ENCODE results near the gene TEPSIN. TPM values are rescaled to one million over a fixed set of nuclear protein-coding genes. Genes with fewer than 3 reads are reported as not detected.

Gene TEPSIN
- total RNA-seq, 1 donor, result 17.7 TPM

DNA sequence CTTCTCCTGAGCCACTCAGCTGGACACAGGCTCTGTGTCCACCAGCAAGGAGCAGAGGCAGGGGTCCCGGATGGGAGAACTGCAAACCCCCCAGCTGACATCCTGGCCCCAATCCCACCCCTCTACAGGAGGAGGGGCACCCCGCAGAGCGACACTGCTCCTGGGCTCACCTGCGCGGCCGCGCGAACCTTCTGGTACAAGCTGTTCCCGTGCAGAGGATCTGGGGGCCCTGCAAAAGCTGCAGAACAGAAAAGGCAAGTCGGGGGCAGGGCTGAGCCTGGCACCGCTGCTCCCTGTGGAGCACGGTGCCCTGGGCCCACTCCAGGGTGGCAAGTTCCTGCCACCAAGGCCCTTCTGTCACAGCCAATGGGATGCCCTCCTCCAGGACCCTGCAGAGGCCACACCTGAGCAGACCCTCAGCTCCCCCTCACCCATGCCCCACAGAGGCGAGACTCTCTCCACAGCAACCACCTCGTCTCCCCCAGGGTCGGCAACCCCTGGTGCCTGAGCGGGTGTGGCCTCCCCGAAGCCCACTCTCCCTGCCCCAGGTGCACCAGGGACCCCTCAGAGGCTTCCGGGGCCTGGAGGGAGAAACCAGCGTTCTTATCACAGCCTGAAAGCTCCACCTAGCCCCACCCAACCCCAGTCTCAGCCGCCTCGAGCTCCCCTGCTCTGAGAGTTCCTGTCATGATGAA, 4.9 kb downstream of the TEPSIN start:
- TF ChIP-seq, protein P1, sequence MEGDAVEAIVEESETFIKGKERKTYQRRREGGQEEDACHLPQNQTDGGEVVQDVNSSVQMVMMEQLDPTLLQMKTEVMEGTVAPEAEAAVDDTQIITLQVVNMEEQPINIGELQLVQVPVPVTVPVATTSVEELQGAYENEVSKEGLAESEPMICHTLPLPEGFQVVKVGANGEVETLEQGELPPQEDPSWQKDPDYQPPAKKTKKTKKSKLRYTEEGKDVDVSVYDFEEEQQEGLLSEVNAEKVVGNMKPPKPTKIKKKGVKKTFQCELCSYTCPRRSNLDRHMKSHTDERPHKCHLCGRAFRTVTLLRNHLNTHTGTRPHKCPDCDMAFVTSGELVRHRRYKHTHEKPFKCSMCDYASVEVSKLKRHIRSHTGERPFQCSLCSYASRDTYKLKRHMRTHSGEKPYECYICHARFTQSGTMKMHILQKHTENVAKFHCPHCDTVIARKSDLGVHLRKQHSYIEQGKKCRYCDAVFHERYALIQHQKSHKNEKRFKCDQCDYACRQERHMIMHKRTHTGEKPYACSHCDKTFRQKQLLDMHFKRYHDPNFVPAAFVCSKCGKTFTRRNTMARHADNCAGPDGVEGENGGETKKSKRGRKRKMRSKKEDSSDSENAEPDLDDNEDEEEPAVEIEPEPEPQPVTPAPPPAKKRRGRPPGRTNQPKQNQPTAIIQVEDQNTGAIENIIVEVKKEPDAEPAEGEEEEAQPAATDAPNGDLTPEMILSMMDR (IDR thresholded peaks at IDR 0.05; ENCODE audit: insufficient read depth, low read depth, low read length), result no peak
- H3K4me3 ChIP-seq (ENCODE audit: low read depth, low read length), result no peak overlapping the region
- DNase-seq (ENCODE audit: low read depth), result no peak

DNA sequence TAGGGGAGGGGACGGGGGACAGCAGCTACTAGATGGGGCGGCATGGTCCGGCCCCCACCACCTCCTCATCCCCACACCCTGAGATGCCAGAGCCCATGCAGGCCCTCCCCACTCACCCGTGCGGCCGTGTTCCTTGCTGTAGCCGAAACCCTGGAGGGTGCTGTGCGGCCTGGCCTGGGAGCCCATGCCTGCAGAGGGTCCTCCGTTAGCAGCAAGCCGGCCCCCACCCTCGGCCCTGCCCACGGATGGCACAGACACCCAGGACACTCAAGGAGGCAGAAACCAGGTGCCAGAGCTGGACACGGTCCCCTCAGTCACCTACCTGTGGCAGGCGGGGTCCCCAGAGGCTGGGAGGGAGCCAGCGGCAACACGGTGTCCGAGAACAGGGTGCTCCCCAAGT, 5.5 kb downstream of the TEPSIN start:
- TF ChIP-seq, protein P1 (IDR thresholded peaks at IDR 0.05; ENCODE audit: insufficient read depth, low read depth, low read length), result no peak
- DNase-seq (ENCODE audit: low read depth), result no peak
- H3K4me3 ChIP-seq (ENCODE audit: low read depth, low read length), result no peak overlapping the region

DNA sequence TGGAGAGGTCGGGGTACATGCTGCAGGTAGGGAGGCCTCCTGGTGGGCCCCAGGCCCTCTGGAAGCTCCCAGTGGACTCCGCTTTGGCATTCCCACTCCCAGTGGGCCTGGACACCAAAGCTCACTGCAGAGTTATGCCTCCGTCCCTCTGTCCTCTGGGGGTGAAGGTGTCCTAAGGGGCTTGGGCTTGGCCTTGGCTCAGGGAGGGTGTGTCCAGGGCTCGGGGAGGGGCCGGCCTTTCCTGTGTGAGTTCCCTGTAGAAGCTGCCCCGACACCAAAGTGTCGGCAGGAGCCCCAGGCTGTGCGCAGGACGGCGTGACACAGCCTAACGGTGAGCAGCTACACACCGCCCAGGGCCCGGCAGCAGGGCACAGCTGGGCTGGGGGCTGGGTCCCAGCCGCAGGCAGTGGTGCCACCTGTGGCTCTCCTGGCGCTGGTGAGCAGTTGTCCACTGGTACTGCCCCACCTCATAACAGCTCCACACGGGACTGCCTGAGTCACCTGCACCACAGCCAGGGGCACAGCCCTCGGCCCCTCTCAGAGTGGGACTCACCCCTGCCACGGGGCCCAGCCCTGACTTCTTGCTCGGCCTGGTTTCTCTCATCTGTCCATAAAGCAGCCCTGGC, 6.1 kb downstream of the TEPSIN start:
- no peak overlapping the region for H3K4me3 ChIP-seq (ENCODE audit: low read depth, low read length)
- TF ChIP-seq, protein P1 (IDR thresholded peaks at IDR 0.05; ENCODE audit: insufficient read depth, low read depth, low read length), result no peak
- DNase-seq (ENCODE audit: low read depth), result no peak

DNA sequence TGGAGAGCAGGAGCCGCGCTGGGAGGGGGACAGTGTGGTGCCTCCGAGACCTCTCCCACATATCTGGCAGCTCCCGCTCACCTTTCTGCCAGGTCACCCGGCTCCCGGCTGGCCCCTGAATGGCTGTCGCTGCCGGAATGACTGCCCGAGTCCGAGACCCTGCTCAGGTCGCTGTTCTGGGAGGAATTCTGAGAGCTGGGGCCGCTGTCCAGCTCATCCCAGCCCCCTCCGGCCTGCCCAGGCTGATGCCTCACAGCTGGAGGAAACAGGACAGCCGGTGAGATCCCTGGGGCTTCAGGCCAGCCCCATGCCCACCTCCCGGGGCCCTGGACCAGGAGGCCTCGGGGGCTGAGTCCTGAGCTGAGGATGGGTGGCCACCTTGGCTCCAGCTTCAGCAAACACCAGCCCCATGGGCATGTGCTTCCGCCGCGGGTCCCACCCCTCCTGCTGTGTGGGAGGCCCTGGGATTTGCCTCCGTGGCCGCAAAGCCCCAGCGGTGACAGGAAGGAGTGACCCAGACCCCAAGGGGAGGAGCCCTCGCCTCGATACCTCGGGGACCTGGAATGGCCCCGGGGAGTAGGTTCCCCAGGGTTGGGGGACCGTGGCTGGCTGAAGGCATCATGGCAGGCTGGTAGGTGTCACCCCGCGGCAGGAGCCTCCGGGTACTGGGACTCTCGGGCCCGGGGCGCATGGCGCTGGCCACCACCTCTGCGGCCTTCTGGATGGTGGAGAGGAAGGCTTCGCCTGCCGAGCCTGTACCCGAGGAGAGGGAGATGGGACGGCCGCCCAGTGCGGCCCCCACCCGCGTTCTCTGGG, 6.9 kb downstream of the TEPSIN start:
- DNase-seq (ENCODE audit: low read depth), result no peak
- TF ChIP-seq, protein P1 (IDR thresholded peaks at IDR 0.05; ENCODE audit: insufficient read depth, low read depth, low read length), result no peak
- no peak overlapping the region for H3K4me3 ChIP-seq (ENCODE audit: low read depth, low read length)

DNA sequence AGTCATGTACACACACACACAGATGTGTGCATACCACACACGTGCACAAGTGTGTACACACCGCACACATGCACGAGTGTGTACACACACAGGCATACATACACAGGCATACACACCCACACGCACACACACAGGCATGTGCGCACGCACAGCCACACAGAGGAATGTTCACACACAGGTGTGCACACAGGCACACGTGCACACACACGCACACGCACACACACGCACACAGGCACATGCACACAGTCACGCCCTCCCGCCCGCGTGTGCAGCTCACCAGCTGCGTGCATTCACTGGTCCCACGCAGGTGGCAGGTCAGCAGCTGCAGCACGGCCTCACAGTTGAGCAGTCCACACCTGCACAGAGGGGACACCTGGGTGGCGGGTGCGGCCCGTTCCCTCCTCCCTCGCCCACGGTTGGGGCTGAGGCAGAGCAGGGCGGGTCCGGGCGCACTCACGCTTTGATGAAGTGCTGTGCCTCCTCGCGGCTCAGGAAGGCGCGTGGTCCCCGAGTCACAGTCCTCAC, 7.7 kb downstream of the TEPSIN start:
- DNase-seq (ENCODE audit: low read depth), result no peak
- TF ChIP-seq, protein P1 (IDR thresholded peaks at IDR 0.05; ENCODE audit: insufficient read depth, low read depth, low read length), result no peak

DNA sequence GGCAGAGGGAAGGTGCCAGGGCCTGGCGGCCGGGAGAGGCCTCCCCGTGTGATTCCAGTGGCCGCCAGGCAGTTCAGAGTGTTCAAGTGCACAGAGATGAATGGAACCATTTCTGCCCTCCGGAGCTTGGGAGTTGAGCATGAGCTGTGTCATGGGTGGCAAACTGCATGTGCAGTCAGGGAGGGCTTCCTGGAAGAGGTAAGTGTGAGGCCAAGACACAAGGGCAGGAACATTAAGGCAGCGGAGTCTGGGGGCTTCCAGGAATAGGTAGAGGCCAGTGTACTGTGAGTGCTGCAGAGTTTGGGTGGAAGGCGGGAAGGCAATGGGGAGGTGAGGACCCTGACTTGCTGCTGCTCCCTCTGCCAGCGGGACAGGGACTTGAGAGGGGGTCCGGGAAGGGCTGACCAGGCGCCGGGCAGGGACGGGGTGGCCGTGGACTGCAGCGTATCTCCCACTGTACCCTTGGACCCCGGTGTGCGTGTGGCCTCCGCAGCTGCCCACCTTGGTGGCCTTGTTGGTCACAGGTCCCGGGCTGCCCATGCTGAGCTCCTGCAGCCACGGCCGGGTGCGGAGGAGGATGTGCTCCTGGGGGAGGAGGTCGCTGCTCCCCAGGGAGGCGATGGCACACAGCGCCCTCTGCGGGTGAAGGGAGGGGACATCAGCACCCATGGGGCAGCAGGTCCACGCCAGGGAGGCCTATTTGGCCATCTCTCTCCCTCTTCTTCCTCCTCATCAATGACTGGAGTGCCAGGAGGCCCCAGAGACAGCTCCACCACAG, 8.6 kb downstream of the TEPSIN start:
- DNase-seq (ENCODE audit: low read depth), result no peak
- TF ChIP-seq, protein P1 (IDR thresholded peaks at IDR 0.05; ENCODE audit: insufficient read depth, low read depth, low read length), result peak; percentile 42
- no peak overlapping the region for H3K4me3 ChIP-seq (ENCODE audit: low read depth, low read length)

More for the DNA sequence above, 7.7 kb downstream of the TEPSIN start:
- H3K4me3 ChIP-seq (ENCODE audit: low read depth, low read length), result no peak overlapping the region

Data from fibroblast of villous mesenchyme (primary cell).